Effector CD4-positive, alpha-beta T cell (primary cell): ENCODE data around the gene HSD17B2.

ENCODE experiments used
- DNase-seq: peaks from one replicate; pipeline ENCODE4 v3.0.0-alpha.2; 2020

HSD17B2 gene

GRCh38 chr16:82020051-82020450, 15.0 kb upstream of the HSD17B2 start:
- DNase-seq, result no peak

- DNase-seq, result no peak
Observed at GRCh38 chr16:82023206-82023605, 11.8 kb upstream of the HSD17B2 start.

GRCh38 chr16:82024316-82024715, 10.7 kb upstream of the HSD17B2 start:
- no peak for DNase-seq

- no peak for DNase-seq
Observed at GRCh38 chr16:82024883-82025282, 10.2 kb upstream of the HSD17B2 start.

GRCh38 chr16:82027629-82028064, 7.4 kb upstream of the HSD17B2 start:
- DNase-seq, result no peak

GRCh38 chr16:82031116-82032084, 3.7 kb upstream of the HSD17B2 start:
- no peak for DNase-seq

- DNase-seq, result no peak
Observed at GRCh38 chr16:82033006-82033405, 2.0 kb upstream of the HSD17B2 start.

- DNase-seq, result no peak
Observed at GRCh38 chr16:82033683-82034300, 1.3 kb upstream of the HSD17B2 start.

- no peak for DNase-seq
Observed at GRCh38 chr16:82037251-82037650, 2.2 kb downstream of the HSD17B2 start.

- no peak for DNase-seq
Observed at GRCh38 chr16:82037666-82038065, 2.6 kb downstream of the HSD17B2 start.

GRCh38 chr16:82040296-82040695, 5.2 kb downstream of the HSD17B2 start:
- no peak for DNase-seq

GRCh38 chr16:82041542-82041941, 6.5 kb downstream of the HSD17B2 start:
- no peak for DNase-seq

- DNase-seq, result no peak
Observed at GRCh38 chr16:82042144-82042543, 7.1 kb downstream of the HSD17B2 start.

- DNase-seq, result no peak
Observed at GRCh38 chr16:82042846-82043245, 7.8 kb downstream of the HSD17B2 start.

- no peak for DNase-seq
Observed at GRCh38 chr16:82043680-82044584, 8.9 kb downstream of the HSD17B2 start.

GRCh38 chr16:82044585-82044911, 9.5 kb downstream of the HSD17B2 start:
- no peak for DNase-seq

GRCh38 chr16:82045465-82045864, 10.4 kb downstream of the HSD17B2 start:
- no peak for DNase-seq

GRCh38 chr16:82046541-82046940, 11.5 kb downstream of the HSD17B2 start:
- no peak for DNase-seq

GRCh38 chr16:82046941-82047340, 11.9 kb downstream of the HSD17B2 start:
- no peak for DNase-seq

GRCh38 chr16:82047374-82047773, 12.3 kb downstream of the HSD17B2 start:
- DNase-seq, result no peak

GRCh38 chr16:82047787-82048186, 12.7 kb downstream of the HSD17B2 start:
- no peak for DNase-seq

- no peak for DNase-seq
Observed at GRCh38 chr16:82049484-82049883, 14.4 kb downstream of the HSD17B2 start.

- DNase-seq, result no peak
Observed at GRCh38 chr16:82050506-82050905, 15.5 kb downstream of the HSD17B2 start.
